HEK293 (cell line): ENCODE results near the gene IKZF1.

ENCODE experiments used
- CTCF ChIA-PET: fragments of 350-600 bp; formaldehyde crosslinking; extraction: SDS; loops from one replicate; lab custom pipeline; 2021; ENCODE audit warnings: antibody characterized with exemption; lab: Yijun Ruan, JAX
- POLR2A ChIA-PET: fragments of 300-600 bp; formaldehyde crosslinking; extraction: SDS; loops from one replicate; lab custom pipeline; 2020; ENCODE audit warnings: antibody characterized with exemption, inconsistent platforms; lab: Yijun Ruan, JAX
- H3K27ac ChIP-seq: fragments of 200-500 bp; sonication (Bioruptor generic); 2 replicates; pipeline ENCODE4 v1.5.1; 2014; ENCODE audit warnings: low read depth, low read length, control low read depth, inconsistent platforms; ENCODE audit errors: extremely low read depth
- H3K36me3 ChIP-seq, 2 experiments: fragments of 200-500 bp in 1 of 2; sonication (Bioruptor generic) in 1 of 2; 1 replicate in 1 of 2; 2 replicates in 1 of 2; pipeline ENCODE4 v1.5.1; 2014 to 2017; ENCODE audit warnings: inconsistent platforms in 2 of 2, low read length in 2 of 2; ENCODE audit not compliant: control insufficient read depth in 2 of 2, insufficient read depth in 1 of 2
- H3K4me1 ChIP-seq: fragments of 200-500 bp; sonication (Bioruptor generic); 2 replicates; pipeline ENCODE4 v1.5.1; 2014; ENCODE audit warnings: mild to moderate bottlenecking, low read length, inconsistent platforms; ENCODE audit not compliant: control insufficient read depth, insufficient read depth
- H3K4me3 ChIP-seq: 2 replicates; pipeline ENCODE4 v1.5.1; 2011; ENCODE audit warnings: low read depth, mild to moderate bottlenecking, control low read depth, low read length, moderate library complexity
- H3K9me3 ChIP-seq: fragments of 200-500 bp; sonication (Bioruptor generic); 2 replicates; pipeline ENCODE4 v1.5.1; 2014; ENCODE audit warnings: low read depth, low read length, inconsistent platforms; ENCODE audit not compliant: control insufficient read depth, insufficient read depth
- AEBP2 ChIP-seq: fragments of 450-650 bp; formaldehyde crosslinking; IDR thresholded peaks from 2 replicates; pipeline ENCODE4 v1.5.1; 2016; ENCODE audit warnings: missing biosample characterization, missing genetic modification characterization, borderline replicate concordance
- PRDM1 ChIP-seq: fragments of 450-650 bp; formaldehyde crosslinking; IDR thresholded peaks from 2 replicates; pipeline ENCODE4; 2016; ENCODE audit warnings: missing biosample characterization, missing genetic modification characterization
- REST ChIP-seq: fragments of 450-650 bp; formaldehyde crosslinking; IDR thresholded peaks from 2 replicates; pipeline ENCODE4 v1.5.1; 2016; ENCODE audit warnings: missing biosample characterization, missing genetic modification characterization
- YY1 ChIP-seq: fragments of 450-650 bp; formaldehyde crosslinking; IDR thresholded peaks from 2 replicates; pipeline ENCODE4 v1.5.1; 2018; ENCODE audit warnings: missing biosample characterization, missing genetic modification characterization
- ZNF121 ChIP-seq: fragments of 450-650 bp; formaldehyde crosslinking; IDR thresholded peaks from 2 replicates; pipeline ENCODE4 v1.5.1; 2016; ENCODE audit warnings: missing biosample characterization, missing genetic modification characterization
- ZNF148 ChIP-seq: fragments of 450-650 bp; formaldehyde crosslinking; IDR thresholded peaks from 2 replicates; pipeline ENCODE4 v1.5.0; 2017; ENCODE audit warnings: missing biosample characterization, missing genetic modification characterization, borderline replicate concordance
- ZNF19 ChIP-seq: fragments of 450-650 bp; formaldehyde crosslinking; IDR thresholded peaks from 2 replicates; pipeline ENCODE4; 2016; ENCODE audit warnings: missing biosample characterization, missing genetic modification characterization, low read depth
- ZNF24 ChIP-seq: fragments of 450-650 bp; formaldehyde crosslinking; IDR thresholded peaks from 2 replicates; pipeline ENCODE4 v1.5.1; 2016; ENCODE audit warnings: missing biosample characterization, missing genetic modification characterization
- ZNF433 ChIP-seq: fragments of 450-650 bp; formaldehyde crosslinking; IDR thresholded peaks from 2 replicates; pipeline ENCODE4 v1.5.1; 2016; ENCODE audit warnings: missing biosample characterization, missing genetic modification characterization, low read depth
- ZNF521 ChIP-seq: fragments of 450-650 bp; formaldehyde crosslinking; IDR thresholded peaks from 2 replicates; pipeline ENCODE4 v1.5.1; 2017; ENCODE audit warnings: missing biosample characterization, mild to moderate bottlenecking, missing genetic modification characterization
- ZNF529 ChIP-seq: fragments of 450-650 bp; formaldehyde crosslinking; IDR thresholded peaks from 2 replicates; pipeline ENCODE4 v1.5.1; 2017; ENCODE audit warnings: missing genetic modification characterization, missing biosample characterization; ENCODE audit not compliant: insufficient replicate concordance
- ZNF555 ChIP-seq: fragments of 450-650 bp; formaldehyde crosslinking; conservative IDR thresholded peaks from 2 replicates; pipeline ENCODE4 v1.5.1; 2017; ENCODE audit warnings: missing biosample characterization, mild to moderate bottlenecking, missing genetic modification characterization, inconsistent platforms
- ZNF580 ChIP-seq: fragments of 450-650 bp; formaldehyde crosslinking; IDR thresholded peaks from 2 replicates; pipeline ENCODE4 v1.5.1; 2016; ENCODE audit warnings: missing biosample characterization, missing genetic modification characterization
- ZNF623 ChIP-seq: fragments of 450-650 bp; formaldehyde crosslinking; IDR thresholded peaks from 2 replicates; pipeline ENCODE4 v1.5.1; 2016; ENCODE audit warnings: missing biosample characterization, missing genetic modification characterization
- ZNF677 ChIP-seq: fragments of 450-650 bp; IDR thresholded peaks from 2 replicates; pipeline ENCODE4 v1.5.0; 2018; ENCODE audit warnings: missing biosample characterization, mild to moderate bottlenecking, missing genetic modification characterization, moderate library complexity
- ZNF792 ChIP-seq: fragments of 450-650 bp; formaldehyde crosslinking; IDR thresholded peaks from 2 replicates; pipeline ENCODE4 v1.5.1; 2016; ENCODE audit warnings: missing biosample characterization, missing genetic modification characterization
- ZSCAN4 ChIP-seq: fragments of 450-650 bp; formaldehyde crosslinking; IDR thresholded peaks from 2 replicates; pipeline ENCODE4 v1.5.1; 2017; ENCODE audit warnings: missing biosample characterization, missing genetic modification characterization
- ZXDB ChIP-seq: fragments of 450-650 bp; formaldehyde crosslinking; IDR thresholded peaks from 2 replicates; pipeline ENCODE4 v1.5.1; 2016; ENCODE audit warnings: missing biosample characterization, missing genetic modification characterization
- TF ChIP-seq, protein P1 (sequence below): IDR thresholded peaks from 2 replicates; pipeline ENCODE4 v1.6.1; 2011; ENCODE audit warnings: mild to moderate bottlenecking, low read depth, low read length, borderline replicate concordance

The IKZF1 gene

GRCh38 chr7:50342616-50343114 lies 38.1 kb downstream of the IKZF1 start:
- H3K27ac ChIP-seq: no peak overlapping the region
- H3K4me3 ChIP-seq: no peak overlapping the region
- TF ChIP-seq PRDM1 (tag by site-specific recombination): peak; percentile 67; the same call in 1 of the 2 replicates
- TF ChIP-seq ZXDB: no peak
- no peak for TF ChIP-seq ZNF623 (tag by site-specific recombination)
- no peak for TF ChIP-seq REST (tag by site-specific recombination)
- no peak for TF ChIP-seq ZNF433 (tag by site-specific recombination)
- TF ChIP-seq AEBP2 (tag by site-specific recombination): no peak
- no peaks in the 10 kb centered on the region for H3K9me3 ChIP-seq
- ChIA-PET CTCF (interaction anchor here (0.7 to 0.9 kb wide), 2 partner anchors 24 to 26 kb away, joined by 3 read pairs; no protein-coding TSS in a partner anchor), POLR2A (no interaction called here)
- H3K4me1 ChIP-seq: no peaks in the 10 kb centered on the region
- H3K36me3 ChIP-seq: no peaks in the 10 kb centered on the region

DNA sequence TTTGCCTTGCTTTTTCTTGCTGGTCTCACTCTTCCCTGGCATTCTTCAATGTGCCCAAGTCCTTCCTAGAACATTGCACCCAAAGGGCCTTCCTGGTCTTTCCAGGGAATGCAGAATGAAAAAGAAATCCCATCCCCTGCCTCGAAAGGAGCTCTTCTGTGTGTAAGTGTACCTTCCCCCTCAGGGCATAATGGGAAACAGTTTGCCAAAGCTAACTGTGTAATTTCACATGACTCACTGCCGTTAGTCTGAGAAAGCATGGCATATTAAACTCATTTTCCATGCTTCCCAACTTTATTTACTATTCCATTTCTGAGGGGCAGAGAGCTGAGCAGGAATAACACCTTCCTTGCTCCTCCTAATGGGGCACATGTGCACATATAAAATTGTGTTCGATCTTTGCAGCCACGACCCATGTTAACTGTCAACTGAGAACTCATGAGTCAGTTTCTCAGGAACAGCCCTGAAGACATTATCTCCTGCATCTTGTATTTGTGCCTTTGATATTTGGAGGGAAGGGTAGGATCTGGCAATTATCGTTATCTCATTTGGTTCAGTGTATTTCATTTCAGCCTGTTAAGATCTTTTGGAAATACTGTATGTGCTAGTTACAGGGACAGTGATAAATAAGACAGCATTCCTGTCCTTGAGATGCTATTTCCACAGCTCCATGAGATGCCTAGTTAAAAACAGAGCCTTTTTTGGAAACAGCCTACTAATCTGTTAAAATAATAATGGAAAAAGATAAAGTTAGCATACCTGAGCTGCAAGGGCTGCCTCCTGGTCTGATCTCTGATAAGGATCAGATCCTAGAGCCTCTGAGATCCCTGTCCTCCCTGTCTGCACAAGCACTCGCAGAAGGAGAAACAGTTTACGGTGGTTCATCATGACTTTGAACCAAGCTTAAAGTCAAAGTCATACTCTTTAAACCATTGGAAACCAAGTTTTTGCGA lies 42.3 kb downstream of the IKZF1 start:
- no peaks in the 10 kb centered on the region for H3K36me3 ChIP-seq
- no peak overlapping the region for H3K4me3 ChIP-seq
- ChIA-PET CTCF (interaction anchor here (0.8 to 1.4 kb wide), 2 partner anchors 17 to 23 kb away, joined by 3 to 4 read pairs; no protein-coding TSS in a partner anchor), POLR2A (no interaction called here)
- no peak overlapping the region for H3K27ac ChIP-seq
- no peaks in the 10 kb centered on the region for H3K4me1 ChIP-seq
- no peak for TF ChIP-seq ZNF19 (tag by site-specific recombination)
- no peaks in the 10 kb centered on the region for H3K9me3 ChIP-seq

GRCh38 chr7:50347693-50348092 lies 43.2 kb downstream of the IKZF1 start:
- ChIA-PET POLR2A (no interaction called here), CTCF (interaction anchor here (0.8 kb wide), 1 partner anchor 23 kb away, joined by 4 read pairs; no protein-coding TSS in a partner anchor)
- no peak overlapping the region for H3K27ac ChIP-seq
- H3K4me1 ChIP-seq: no peaks in the 10 kb centered on the region
- no peak for TF ChIP-seq ZNF148 (tag by site-specific recombination)
- TF ChIP-seq ZNF529 (tag by site-specific recombination): no peak
- TF ChIP-seq ZSCAN4 (tag by site-specific recombination): no peak
- TF ChIP-seq, protein P1, sequence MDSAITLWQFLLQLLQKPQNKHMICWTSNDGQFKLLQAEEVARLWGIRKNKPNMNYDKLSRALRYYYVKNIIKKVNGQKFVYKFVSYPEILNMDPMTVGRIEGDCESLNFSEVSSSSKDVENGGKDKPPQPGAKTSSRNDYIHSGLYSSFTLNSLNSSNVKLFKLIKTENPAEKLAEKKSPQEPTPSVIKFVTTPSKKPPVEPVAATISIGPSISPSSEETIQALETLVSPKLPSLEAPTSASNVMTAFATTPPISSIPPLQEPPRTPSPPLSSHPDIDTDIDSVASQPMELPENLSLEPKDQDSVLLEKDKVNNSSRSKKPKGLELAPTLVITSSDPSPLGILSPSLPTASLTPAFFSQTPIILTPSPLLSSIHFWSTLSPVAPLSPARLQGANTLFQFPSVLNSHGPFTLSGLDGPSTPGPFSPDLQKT: no peak
- no peak for TF ChIP-seq ZNF24 (tag by site-specific recombination)
- TF ChIP-seq ZNF521: no peak
- no peak for TF ChIP-seq YY1
- no peak for TF ChIP-seq ZNF677 (tag by site-specific recombination)
- no peak for TF ChIP-seq ZNF792
- TF ChIP-seq ZNF555 (tag by site-specific recombination): no peak
- no peak for TF ChIP-seq ZNF580 (tag by site-specific recombination)
- TF ChIP-seq ZNF121: no peak
- H3K4me3 ChIP-seq: no peak overlapping the region
- no peaks in the 10 kb centered on the region for H3K36me3 ChIP-seq
- H3K9me3 ChIP-seq: no peaks in the 10 kb centered on the region
